ENCODE results near the gene CBX1.
"Not testable (repeated sequence)": the region's sequence is repeated elsewhere in the genome, so short reads cannot be mapped to it uniquely, and the experiment has no call there.

CBX1 gene

DNA sequence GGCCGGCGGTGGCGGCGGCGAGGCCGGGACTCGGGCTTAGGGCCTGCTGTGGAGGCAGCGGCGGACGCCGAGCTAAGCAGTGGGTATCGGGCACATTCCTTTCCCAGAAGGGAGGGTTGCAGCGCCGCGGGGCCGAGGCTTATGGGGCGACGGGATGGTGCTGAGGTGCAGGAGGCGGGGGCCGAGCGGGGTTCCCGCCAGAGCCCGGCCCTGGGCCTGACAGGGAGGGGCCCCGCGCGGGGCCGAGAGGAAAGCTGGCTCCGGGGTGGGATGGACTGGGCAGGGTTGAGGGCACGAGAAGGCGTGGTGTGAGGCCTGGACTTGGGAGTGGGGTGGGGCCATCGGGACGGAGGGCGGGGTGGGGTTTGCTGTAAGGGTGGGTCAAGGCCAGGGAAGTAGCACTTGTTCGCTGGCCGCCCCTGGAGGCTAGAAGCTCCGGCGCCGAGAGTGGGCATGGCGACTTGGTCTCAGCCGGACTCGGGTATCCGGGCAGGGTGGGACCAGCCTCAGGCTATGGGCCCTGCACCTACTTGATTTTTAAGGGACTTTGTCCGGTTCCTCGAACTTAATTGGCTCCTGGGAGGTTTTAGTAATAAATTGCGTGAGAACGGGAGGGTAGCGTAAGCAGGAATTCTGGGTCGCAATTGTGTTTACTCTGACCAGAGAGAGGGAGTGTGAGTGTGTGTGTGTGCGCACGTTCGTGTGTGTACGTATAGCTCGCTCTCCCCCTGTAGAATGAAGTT is 52.7 kb downstream of the CBX1 start:
- DNase-seq: peak; percentile 81

- DNase-seq: peak; percentile 100
Observed at GRCh38 chr17:48047741-48048383, 53.4 kb downstream of the CBX1 start, which contains the start of gene NFE2L1. Gene NFE2L1 (plus strand): TSS chr17:48048359. CDS start chr17:48051119, 2,760 bp downstream.

GRCh38 chr17:48047113-48047740 is 54.1 kb downstream of the CBX1 start:
- no peak for DNase-seq

DNA sequence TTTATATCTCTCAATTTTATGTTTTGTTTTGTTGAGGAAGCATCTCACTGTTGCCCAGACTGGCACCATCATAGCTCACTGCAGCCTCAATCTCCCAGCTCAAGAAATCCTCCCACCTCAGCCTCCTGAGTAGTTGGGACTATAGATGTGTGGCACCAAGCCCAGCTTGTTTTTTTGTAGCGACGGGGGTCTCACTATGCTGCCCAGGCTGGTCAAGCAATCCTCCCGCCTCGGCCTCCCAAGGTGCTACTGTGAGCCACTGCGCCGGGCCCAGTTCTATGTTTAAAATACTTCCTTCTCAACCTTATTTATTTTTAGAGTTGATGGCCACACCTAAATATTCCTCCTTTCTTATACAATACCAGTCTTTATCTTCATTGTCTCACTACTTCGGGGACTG is 55.0 kb downstream of the CBX1 start:
- no peak for DNase-seq

DNA sequence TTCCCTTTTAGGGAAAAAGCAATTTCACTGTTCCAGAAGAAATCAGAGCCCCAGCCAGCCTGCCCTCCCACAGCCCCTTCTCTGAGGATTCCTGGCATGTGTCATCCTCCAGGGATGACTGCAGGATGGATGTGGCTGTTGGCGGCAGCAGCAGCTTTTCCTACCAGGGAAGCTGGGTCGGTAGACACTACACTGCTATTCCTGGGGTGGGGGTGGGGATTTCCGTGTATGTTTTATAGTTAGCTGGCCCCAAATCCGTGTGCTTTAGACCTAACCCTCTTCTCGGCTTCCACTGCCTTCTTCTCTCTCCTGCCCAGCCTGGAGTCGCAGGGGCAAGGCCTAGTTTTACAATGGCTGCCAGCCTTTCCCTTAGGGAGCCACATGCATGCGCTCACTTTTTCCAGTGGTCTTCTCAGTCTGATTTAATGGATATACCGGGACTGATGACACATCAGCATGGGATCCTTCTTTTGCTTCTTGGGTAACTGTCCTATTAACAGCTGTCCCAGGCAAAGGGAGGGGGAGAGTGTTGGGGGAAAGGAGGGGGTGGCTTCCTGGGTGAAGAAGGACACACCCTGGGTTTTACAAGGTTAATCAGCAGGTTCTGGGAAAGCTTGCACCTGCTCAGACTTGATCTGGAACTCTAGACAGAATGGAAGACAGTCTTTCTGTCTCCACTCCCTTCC is 55.8 kb downstream of the CBX1 start:
- DNase-seq: peak; percentile 63

GRCh38 chr17:48044851-48045250 is 56.4 kb downstream of the CBX1 start:
- no peak for DNase-seq

DNA sequence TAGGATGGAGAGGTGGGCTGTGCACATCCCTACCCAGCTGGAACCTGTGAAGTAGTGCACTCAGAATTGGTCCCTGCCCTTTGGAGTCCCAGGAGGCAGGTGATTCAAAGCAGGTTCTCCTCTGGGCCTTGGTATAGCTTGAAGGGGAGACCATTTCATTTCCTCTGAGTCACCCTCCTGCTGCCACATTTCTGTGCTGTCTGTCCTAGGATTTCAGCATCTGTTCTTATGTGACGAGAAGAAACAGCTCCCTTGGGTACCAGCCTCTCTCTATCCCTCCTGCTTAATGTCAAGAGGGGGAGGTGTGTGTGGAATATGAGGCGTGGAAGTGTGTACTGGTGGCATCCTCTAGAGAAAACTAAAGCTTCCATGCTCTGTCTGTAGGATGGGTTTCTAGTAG is 58.1 kb downstream of the CBX1 start:
- peak; percentile 31 for DNase-seq

DNA sequence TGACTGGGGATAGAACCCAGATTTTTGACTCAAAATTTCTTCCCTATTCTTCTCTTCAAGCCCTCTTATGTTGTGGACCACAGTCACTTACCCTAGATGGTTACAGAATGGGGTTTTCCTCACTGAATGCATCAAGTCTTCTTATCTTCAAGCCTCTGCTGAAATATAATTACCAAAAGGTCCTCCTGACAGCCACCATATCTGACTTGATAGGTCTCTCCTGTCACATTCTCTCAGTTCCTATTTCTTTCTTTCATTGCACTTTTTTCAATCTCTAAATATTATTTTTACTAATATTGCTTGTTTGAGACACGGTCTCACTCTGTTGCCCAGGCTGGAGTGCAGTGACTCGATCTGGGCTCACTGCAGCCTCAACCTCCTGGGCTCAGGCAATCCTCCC is 62.6 kb downstream of the CBX1 start:
- DNase-seq: no peak

- peak; percentile 40 for DNase-seq
Observed at GRCh38 chr17:48037838-48038323, 63.4 kb downstream of the CBX1 start.

DNA sequence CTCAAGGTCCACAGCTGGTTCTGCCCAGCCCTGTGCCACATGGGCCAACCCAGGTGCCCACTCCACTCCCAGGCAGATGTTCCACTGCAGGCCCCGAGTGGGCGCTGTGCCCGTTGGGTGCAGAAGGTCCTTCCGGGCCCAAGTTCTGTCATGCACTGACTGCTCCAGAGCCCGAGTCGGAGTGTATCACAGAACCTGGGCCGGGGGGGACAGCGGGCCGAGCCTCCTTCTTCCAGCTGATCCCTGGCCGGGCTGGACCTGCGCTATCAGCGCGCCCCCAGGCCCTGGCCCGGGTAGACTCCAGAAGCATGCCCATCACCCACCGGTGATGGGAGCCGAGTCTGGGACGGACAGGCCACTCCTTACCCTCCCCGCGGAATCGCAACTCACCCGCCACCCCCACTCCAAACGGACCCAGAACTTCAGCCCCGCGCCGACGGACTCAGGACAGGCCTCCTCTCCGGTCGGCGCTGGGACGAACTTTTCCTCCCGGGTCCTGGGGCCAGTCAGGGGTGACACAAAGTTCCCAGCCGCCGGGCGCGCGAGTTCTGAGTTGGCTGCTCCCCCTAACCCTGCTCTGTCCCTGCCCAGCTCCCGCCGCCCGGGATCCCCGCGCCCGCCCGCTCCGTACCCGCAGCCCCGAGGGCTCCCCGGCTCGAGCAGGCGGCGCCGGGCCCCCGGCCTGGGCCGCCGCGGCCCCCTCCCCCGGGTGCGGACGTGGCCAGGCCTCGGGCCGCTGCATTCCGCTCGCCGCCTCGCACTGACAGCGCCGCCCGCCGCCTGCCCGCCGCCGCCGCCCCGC is 64.0 kb downstream of the CBX1 start, which contains the start of gene COPZ2:
COPZ2 (minus strand) TSS at position 762 of the 802 bp plus-strand sequence; CDS start at position 742, 20 bp downstream.
- peak; percentile 66 for DNase-seq

- DNase-seq: no peak
Observed at GRCh38 chr17:48036693-48037035, 64.6 kb downstream of the CBX1 start.

GRCh38 chr17:48034734-48035133 is 66.5 kb downstream of the CBX1 start:
- DNase-seq: not testable (repeated sequence)

- DNase-seq: no peak
Observed at GRCh38 chr17:48031966-48032365, 69.3 kb downstream of the CBX1 start.

- DNase-seq: no peak
Observed at GRCh38 chr17:48030531-48030930, 70.7 kb downstream of the CBX1 start.

DNA sequence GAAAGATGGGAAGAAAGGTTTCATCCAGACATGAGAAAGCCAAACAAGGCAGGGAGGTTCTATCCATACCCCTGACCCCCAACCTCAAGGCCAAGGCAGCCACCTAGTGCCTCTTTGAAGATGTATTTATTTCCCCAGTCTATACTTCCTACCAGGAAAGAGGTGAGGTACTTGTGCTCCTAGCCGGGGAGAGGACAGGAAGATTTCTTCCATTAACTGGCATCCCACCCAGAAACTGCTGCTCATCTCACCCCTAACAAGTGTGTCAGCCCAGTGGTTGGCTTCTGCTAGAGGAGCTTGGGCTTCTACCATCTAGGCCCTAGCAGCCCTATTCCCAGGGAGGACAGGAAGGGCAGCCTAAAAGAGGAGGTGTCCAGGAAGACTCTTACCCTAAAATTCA is 72.5 kb downstream of the CBX1 start:
- no peak for DNase-seq

- DNase-seq: no peak
Observed at GRCh38 chr17:48027322-48027981, 73.8 kb downstream of the CBX1 start.

- peak; percentile 87 for DNase-seq
Observed at GRCh38 chr17:48026502-48027321, 74.6 kb downstream of the CBX1 start.

DNA sequence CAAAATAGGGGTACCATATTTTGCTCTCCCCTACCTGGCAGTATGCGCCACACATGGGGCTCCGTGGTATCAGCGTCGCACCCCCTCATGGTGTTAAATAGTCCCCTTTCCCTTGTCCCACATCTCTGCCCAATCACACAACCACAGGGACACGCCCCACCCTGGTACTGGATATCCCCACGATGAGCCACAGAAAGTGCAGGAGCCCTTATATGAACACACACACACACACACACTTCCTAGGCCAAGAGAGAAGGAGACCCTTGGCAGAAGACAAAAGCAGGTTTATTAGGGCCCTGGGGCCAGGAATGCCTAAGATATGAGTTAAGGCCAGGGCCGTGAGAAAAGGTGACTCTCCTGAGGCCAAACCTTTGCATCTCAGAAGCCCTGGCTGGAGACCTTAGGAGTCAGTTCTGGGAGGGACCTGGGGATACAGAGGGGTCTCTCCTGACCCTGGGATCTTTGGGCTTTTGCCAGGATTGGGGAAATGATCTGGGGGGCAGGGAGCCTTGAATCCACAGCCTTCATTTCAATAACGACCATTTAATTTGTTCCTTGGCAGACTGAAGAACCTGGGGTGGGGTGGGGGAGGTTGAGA is 75.3 kb downstream of the CBX1 start:
- peak; percentile 24 for DNase-seq

GRCh38 chr17:48025040-48025903 is 76.0 kb downstream of the CBX1 start:
- peak; percentile 95 for DNase-seq
